GM23248 (cell line): Measurements from ENCODE around the gene GSK3A. TPM values are rescaled to one million over a fixed set of nuclear protein-coding genes. Genes with fewer than 3 reads are reported as not detected.

ENCODE experiments used
- DNase-seq: peaks from one replicate; pipeline ENCODE4 v3.0.0-alpha.2; 2015
- H2AFZ ChIP-seq: fragments of 200-600 bp; sonication (generic); 2 replicates; pipeline ENCODE4 v1.6.1; 2016; ENCODE audit warnings: antibody characterized with exemption
- H3F3A ChIP-seq: fragments of 200-600 bp; sonication (generic); 2 replicates; pipeline ENCODE4 v1.6.1; 2016; ENCODE audit warnings: mild to moderate bottlenecking, antibody characterized with exemption, mixed run types; ENCODE audit not compliant: insufficient read depth
- H3K27ac ChIP-seq: fragments of 200-600 bp; sonication (generic); 2 replicates; pipeline ENCODE4 v1.5.1; 2016; ENCODE audit warnings: mild to moderate bottlenecking
- H3K27me3 ChIP-seq: fragments of 200-600 bp; sonication (generic); replicated peaks from 2 replicates; pipeline ENCODE4 v1.6.1; 2016; ENCODE audit warnings: mild to moderate bottlenecking; ENCODE audit not compliant: insufficient read depth
- H3K36me3 ChIP-seq: fragments of 200-600 bp; sonication (generic); 2 replicates; pipeline ENCODE4 v1.6.1; 2016; ENCODE audit warnings: low read depth, mild to moderate bottlenecking
- H3K4me1 ChIP-seq: fragments of 200-600 bp; sonication (generic); 2 replicates; pipeline ENCODE4 v1.6.1; 2016; ENCODE audit warnings: mild to moderate bottlenecking; ENCODE audit not compliant: insufficient read depth
- H3K4me2 ChIP-seq: fragments of 200-600 bp; sonication (generic); one replicate; pipeline ENCODE4 v1.6.1; 2016; ENCODE audit warnings: mild to moderate bottlenecking; ENCODE audit not compliant: unreplicated experiment
- H3K4me3 ChIP-seq: fragments of 200-600 bp; sonication (generic); 2 replicates; pipeline ENCODE4 v1.5.1; 2016; ENCODE audit warnings: mild to moderate bottlenecking
- H3K79me2 ChIP-seq: fragments of 200-600 bp; sonication (generic); 2 replicates; pipeline ENCODE4 v1.6.1; 2016; ENCODE audit warnings: mild to moderate bottlenecking; ENCODE audit not compliant: insufficient read depth
- H3K9ac ChIP-seq: fragments of 200-600 bp; sonication (generic); 2 replicates; pipeline ENCODE4 v1.6.1; 2016; ENCODE audit warnings: mild to moderate bottlenecking
- H3K9me2 ChIP-seq: fragments of 200-600 bp; sonication (generic); 2 replicates; pipeline ENCODE4 v1.6.1; 2016; ENCODE audit warnings: mixed run types, mild to moderate bottlenecking, moderate library complexity; ENCODE audit not compliant: insufficient read depth
- H3K9me3 ChIP-seq: fragments of 200-600 bp; sonication (generic); one replicate; pipeline ENCODE4 v1.6.1; 2017; ENCODE audit warnings: low read depth
- H4K20me1 ChIP-seq: fragments of 200-600 bp; sonication (generic); 2 replicates; pipeline ENCODE4 v1.6.0; 2016; ENCODE audit not compliant: insufficient read depth
- EZH2 ChIP-seq: fragments of 200-600 bp; sonication (generic); IDR thresholded peaks from 2 replicates; pipeline ENCODE4 v1.6.1; 2018; ENCODE audit warnings: antibody characterized with exemption, mild to moderate bottlenecking; ENCODE audit not compliant: insufficient read depth, poor library complexity, severe bottlenecking
- EZH2phosphoT487 ChIP-seq: fragments of 200-600 bp; sonication (generic); IDR thresholded peaks from 2 replicates; pipeline ENCODE4 v1.6.1; 2018; ENCODE audit warnings: antibody characterized with exemption, moderate library complexity, mild to moderate bottlenecking, low read depth; ENCODE audit not compliant: insufficient read depth
- WGBS, 2 experiments: methylation state at CpG; one replicate each; pipeline ENCODE4 v1.1.6; 2015 to 2017; ENCODE audit warnings: low lambda C conversion rate in 2 of 2, low coverage in 1 of 2; ENCODE audit errors: missing lambda C conversion rate in 2 of 2; 5-methylcytosine and 5-hydroxymethylcytosine counted together
- in situ Hi-C: fragments of 300-500 bp; cut with MboI; formaldehyde crosslinking; loops from 2 replicates; pipeline ENCODE4 v1.15.0; 2020
- polyA plus RNA-seq: library from polyadenylated mRNA; unstranded; fragments of >200 nt; fragmentation: Nextera tagmentation; extraction: Ambion mirVana; gene quantifications from 2 replicates; pipeline ENCODE4 v1.2.1, GENCODE V29; 2016
- total RNA-seq: library from RNA; depleted of rRNA; stranded (reverse); fragments of >200 nt; shearing (Covaris generic); gene quantifications from 2 replicates; pipeline ENCODE4 v1.2.3, GENCODE V29; 2014

The GSK3A gene
- total and polyA plus RNA-seq, 2 experiments from 2014 or later: 13.0 to 33.4 TPM

DNA sequence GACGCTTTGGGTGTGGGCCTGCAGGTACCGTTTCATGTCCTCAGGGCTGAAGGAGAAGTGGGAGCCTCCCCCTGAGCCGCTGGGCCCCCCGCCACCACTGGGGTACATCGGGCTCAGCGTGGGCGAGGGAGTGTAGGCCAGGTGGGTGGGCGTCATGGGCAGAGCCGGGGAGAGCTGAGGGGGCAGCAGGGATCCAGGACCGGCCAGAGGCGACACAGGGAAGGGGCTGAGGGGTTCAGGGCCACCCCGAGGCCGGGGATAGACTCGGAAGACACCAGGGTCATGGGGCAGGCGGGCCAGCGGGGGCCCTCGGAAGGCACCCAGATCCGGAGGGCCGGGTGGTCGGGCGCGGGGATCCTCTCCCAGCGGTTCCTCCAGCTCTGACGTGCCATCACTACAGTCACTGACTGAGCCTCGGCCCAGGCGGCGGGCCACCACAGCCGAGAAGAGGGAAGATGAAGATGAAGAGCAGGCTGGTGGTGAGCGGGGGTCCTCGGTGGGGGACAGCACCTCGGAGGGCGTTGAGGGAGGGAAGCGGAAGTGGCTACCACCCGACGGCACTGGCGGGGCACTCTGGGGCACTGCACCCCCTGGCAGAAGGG, 6.8 kb upstream of the GSK3A start:
- TF ChIP-seq EZH2phosphoT487: no peak
- TF ChIP-seq EZH2: no peak
- peaks cover 40% of the 10 kb centered on the region for H3K4me1 ChIP-seq
- no peaks in the 10 kb centered on the region for H3K27me3 ChIP-seq
- H3K79me2 ChIP-seq: peaks cover 61% of the 10 kb centered on the region
- H3K4me2 ChIP-seq: no peak overlapping the region
- H3K4me3 ChIP-seq: no peak overlapping the region
- H3K9me2 ChIP-seq: no peaks in the 10 kb centered on the region
- peaks cover 30% of the 10 kb centered on the region for H3F3A ChIP-seq
- no peaks in the 10 kb centered on the region for H4K20me1 ChIP-seq
- no peak for DNase-seq
- no peak overlapping the region for H3K27ac ChIP-seq
- 83 to 93% methylated on average over 11 to 36 of the region's 36 CpGs for WGBS, 2 experiments
- in situ Hi-C loops: no loop called here
- no peaks in the 10 kb centered on the region for H3K36me3 ChIP-seq
- no peaks in the 10 kb centered on the region for H3K9me3 ChIP-seq
- no peak overlapping the region for H2AFZ ChIP-seq
- no peak overlapping the region for H3K9ac ChIP-seq

DNA sequence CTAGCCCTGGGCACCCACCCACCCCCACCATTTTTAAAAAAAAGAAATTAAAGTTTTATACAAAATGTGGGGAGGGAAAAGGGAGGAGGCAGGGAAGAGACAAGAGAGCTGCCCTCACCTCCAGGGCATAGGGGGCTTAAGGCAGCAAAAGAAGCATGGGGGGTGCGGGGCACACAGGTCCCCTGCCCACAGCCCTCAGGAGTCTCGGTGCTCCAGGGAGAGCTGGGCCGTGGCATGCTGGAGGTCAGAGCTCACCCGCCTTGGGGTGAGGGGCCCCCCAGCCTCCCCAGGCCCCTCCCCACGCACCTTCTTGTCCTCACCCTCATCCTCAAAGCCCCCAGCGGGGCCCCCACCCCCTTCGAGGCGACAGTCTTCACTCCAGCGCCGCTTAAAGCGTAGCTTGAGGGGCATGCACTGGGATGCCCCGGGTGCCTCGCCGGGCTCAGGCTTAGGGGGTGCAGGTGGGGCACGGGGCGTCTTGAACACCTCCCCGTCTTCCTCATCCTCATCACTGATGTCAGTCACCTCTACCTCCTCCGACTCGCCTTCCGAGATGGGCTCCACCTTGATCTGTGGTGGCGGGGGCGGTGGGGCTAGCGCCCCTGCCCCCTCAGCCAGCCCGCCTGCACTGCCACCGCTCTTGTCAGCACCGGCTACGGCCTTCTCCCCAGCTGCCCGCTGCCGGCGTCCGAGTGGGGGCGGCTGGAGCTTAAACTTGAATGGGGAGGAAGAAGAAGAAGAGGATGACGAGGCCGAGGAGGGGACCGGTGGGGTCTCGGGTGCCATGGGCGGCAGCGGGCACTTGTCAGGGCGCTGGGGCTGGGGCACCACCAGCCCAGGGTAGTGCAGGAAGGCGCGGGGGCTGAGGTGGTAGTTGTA, 6.1 kb upstream of the GSK3A start:
- H3K9me2 ChIP-seq: no peaks in the 10 kb centered on the region
- peaks cover 56% of the 10 kb centered on the region for H3K79me2 ChIP-seq
- no peaks in the 10 kb centered on the region for H4K20me1 ChIP-seq
- TF ChIP-seq EZH2phosphoT487 (no peak), EZH2 (no peak)
- no peak overlapping the region for H3K4me2 ChIP-seq
- no peak overlapping the region for H3K4me3 ChIP-seq
- H3K9ac ChIP-seq: no peak overlapping the region
- H3K27ac ChIP-seq: peak overlapping the region; percentile 78; the same call in 1 of the 2 replicates
- H3K4me1 ChIP-seq: peaks cover 40% of the 10 kb centered on the region
- no peak overlapping the region for H2AFZ ChIP-seq
- H3K27me3 ChIP-seq: no peaks in the 10 kb centered on the region
- peaks cover 32% of the 10 kb centered on the region for H3F3A ChIP-seq
- DNase-seq: no peak
- WGBS, 2 experiments: 86 to 91% methylated on average over 29 to 41 of the region's 41 CpGs
- no peaks in the 10 kb centered on the region for H3K9me3 ChIP-seq
- H3K36me3 ChIP-seq: no peaks in the 10 kb centered on the region
- in situ Hi-C loops: no loop called here

DNA sequence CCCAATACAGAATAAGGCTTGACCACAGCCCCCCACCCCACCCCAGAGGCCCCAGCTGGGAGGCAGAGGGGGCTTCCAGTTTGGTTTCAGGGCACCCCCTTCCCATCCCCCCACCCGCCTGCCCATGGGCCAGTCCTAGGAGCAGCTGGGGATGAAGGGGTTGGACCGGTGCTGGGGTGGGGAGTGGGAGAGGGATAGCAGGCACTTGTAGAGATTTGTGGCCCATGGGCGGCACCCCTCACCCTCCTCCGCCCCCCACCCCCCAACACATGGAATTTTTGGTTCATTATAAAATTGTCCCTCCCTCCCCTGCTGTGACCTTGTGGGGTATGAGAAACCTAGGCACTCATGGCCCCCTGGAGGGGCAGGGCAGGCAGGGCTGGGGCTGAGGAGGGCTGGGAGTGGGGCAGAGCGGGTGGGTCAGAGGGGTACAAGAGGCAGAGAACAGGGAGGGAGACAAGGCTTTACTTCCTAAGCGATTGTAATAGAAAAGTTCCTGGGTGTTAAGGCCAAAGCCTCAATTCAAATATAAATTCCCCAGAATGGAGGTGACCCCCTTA, 5.3 kb upstream of the GSK3A start:
- no peaks in the 10 kb centered on the region for H3K36me3 ChIP-seq
- 72 to 88% methylated on average over 2 to 6 of the region's 6 CpGs for WGBS, 2 experiments
- no peaks in the 10 kb centered on the region for H3K9me2 ChIP-seq
- no peak overlapping the region for H3K4me2 ChIP-seq
- no peak overlapping the region for H2AFZ ChIP-seq
- H3K27ac ChIP-seq: peak overlapping the region; percentile 78
- no peak for DNase-seq
- peak overlapping the region; percentile 65; the same call in 1 of the 2 replicates for H3K9ac ChIP-seq
- no peak overlapping the region for H3K4me3 ChIP-seq
- no peaks in the 10 kb centered on the region for H3K9me3 ChIP-seq
- no peaks in the 10 kb centered on the region for H4K20me1 ChIP-seq
- peaks cover 35% of the 10 kb centered on the region for H3F3A ChIP-seq
- in situ Hi-C loops: no loop called here
- H3K27me3 ChIP-seq: no peaks in the 10 kb centered on the region
- H3K79me2 ChIP-seq: peaks cover 48% of the 10 kb centered on the region
- TF ChIP-seq EZH2: no peak
- peaks cover 40% of the 10 kb centered on the region for H3K4me1 ChIP-seq

DNA sequence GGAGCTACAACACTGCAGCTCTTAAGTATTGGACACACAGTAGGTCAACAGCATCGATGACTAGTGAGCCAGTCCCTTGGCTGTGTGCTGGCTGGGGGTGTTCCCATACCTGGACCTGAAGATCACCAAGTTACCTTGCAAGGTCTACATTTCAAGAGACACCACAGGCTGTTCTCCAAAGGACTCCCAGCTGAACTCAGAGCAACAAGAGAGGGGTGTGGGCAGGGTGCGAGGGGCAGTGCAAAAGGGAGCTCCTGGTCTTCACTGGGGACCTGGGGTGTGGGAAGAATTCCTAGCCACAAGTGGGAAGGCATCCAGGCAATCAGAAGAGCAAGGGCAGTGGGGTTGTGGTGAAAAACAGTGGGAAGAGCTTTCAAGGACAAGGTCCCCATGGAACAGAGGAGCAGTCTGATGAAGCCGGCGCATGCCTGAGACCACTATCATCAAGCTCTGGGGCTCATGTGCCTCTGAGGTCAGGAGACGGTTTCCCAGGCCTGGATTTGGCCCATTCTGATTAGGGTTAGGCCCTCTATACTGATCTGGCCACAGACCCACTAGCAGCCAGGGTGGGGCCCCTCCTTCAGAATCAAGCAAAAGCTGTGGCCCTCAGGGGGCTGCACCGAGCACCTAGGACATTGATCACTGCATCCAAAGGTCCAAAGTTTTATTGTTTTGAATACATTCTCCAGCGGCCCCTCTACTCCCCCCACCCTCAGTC, 4.7 kb upstream of the GSK3A start:
- Histone ChIP-seq H3K9ac (peak overlapping the region; percentile 65), H3F3A (peaks cover 35% of the 10 kb centered on the region), H3K4me1 (peaks cover 40% of the 10 kb centered on the region), H3K4me2 (peak overlapping the region; percentile 45), H3K4me3 (no peak overlapping the region), H3K27me3 (no peaks in the 10 kb centered on the region), H3K27ac (peak overlapping the region; percentile 78), H3K9me2 (no peaks in the 10 kb centered on the region), H4K20me1 (no peaks in the 10 kb centered on the region), H2AFZ (no peak overlapping the region), H3K79me2 (peaks cover 42% of the 10 kb centered on the region), H3K36me3 (no peaks in the 10 kb centered on the region), H3K9me3 (no peaks in the 10 kb centered on the region)
- peak; percentile 57 for DNase-seq
- TF ChIP-seq EZH2phosphoT487: no peak
- TF ChIP-seq EZH2: no peak
- in situ Hi-C loops: no loop called here
- 46% methylated on average over 7 of the region's 7 CpGs for WGBS, 2 experiments
